WTC11 (cell line): Measurements from ENCODE around the gene CPXM1. TPM values are rescaled to one million over a fixed set of nuclear protein-coding genes. Genes with fewer than 3 reads are reported as not detected.

Source experiments
- ATAC-seq: fragments of 200-7000 bp; cut with Tn5 transposase; 2 replicates; pipeline ENCODE4 v1.10.0; 2021; ENCODE audit warnings: mild to moderate bottlenecking, moderate library complexity
- CTCF ChIA-PET: fragments of 300-600 bp; sonication (Branson Sonifier 250); formaldehyde crosslinking; loops from one replicate; lab custom pipeline; 2021; ENCODE audit warnings: antibody characterized with exemption; lab: Charles Lee
- POLR2A ChIA-PET: fragments of 350-600 bp; sonication (Branson Sonifier 250); formaldehyde crosslinking; loops from one replicate; lab custom pipeline; 2021; ENCODE audit warnings: antibody characterized with exemption; lab: Charles Lee
- DNase-seq: peaks from one replicate; pipeline ENCODE4 v3.0.0; 2021; ENCODE audit warnings: low spot score
- H3K27ac Mint-ChIP-seq: 2 replicates; pipeline ENCODE4 v1.8.0; 2021; ENCODE audit warnings: mixed read lengths
- H3K27me3 Mint-ChIP-seq: 2 replicates; pipeline ENCODE4 v1.8.0; 2021; ENCODE audit warnings: low read depth, mild to moderate bottlenecking, moderate library complexity, mixed read lengths
- H3K36me3 Mint-ChIP-seq: 2 replicates; pipeline ENCODE4 v1.8.0; 2021; ENCODE audit warnings: mixed read lengths
- H3K4me1 Mint-ChIP-seq: 2 replicates; pipeline ENCODE4 v1.8.0; 2022; ENCODE audit warnings: mixed read lengths
- H3K4me3 Mint-ChIP-seq: 2 replicates; pipeline ENCODE4 v1.8.0; 2021; ENCODE audit warnings: mild to moderate bottlenecking, moderate library complexity, mixed read lengths
- H3K9me3 Mint-ChIP-seq: 2 replicates; pipeline ENCODE4 v1.8.0; 2021; ENCODE audit warnings: mixed read lengths
- AFF4 ChIP-seq: sonication (generic); formaldehyde crosslinking; IDR thresholded peaks from 2 replicates; pipeline ENCODE4 v1.8.1; 2023; ENCODE audit warnings: mild to moderate bottlenecking, missing genetic modification reagents, borderline replicate concordance
- ARID4B ChIP-seq: sonication (generic); formaldehyde crosslinking; IDR thresholded peaks from 2 replicates; pipeline ENCODE4 v1.8.0; 2023; ENCODE audit warnings: missing genetic modification reagents, mild to moderate bottlenecking, borderline replicate concordance
- ATF6 ChIP-seq: sonication (generic); formaldehyde crosslinking; IDR thresholded peaks from 2 replicates; pipeline ENCODE4 v1.8.1; 2023; ENCODE audit warnings: mild to moderate bottlenecking, missing genetic modification reagents
- CREM ChIP-seq: sonication (generic); formaldehyde crosslinking; IDR thresholded peaks from 2 replicates; pipeline ENCODE4 v1.8.1; 2022; ENCODE audit warnings: mild to moderate bottlenecking, missing genetic modification reagents, moderate library complexity
- CTCF ChIP-seq: fragments of 200-600 bp; IDR thresholded peaks from 2 replicates; pipeline ENCODE4 v1.8.0; 2022; ENCODE audit warnings: antibody characterized with exemption
- ELF4 ChIP-seq: sonication (generic); formaldehyde crosslinking; IDR thresholded peaks from 2 replicates; pipeline ENCODE4 v1.8.1; 2022; ENCODE audit warnings: low read depth, mild to moderate bottlenecking, moderate library complexity, missing genetic modification reagents
- ERG ChIP-seq: fragments of 250-450 bp; sonication (Bioruptor Pico); IDR thresholded peaks from 2 replicates; pipeline ENCODE4 v1.8.0; 2021; ENCODE audit warnings: mild to moderate bottlenecking
- FOXP1 ChIP-seq: sonication (generic); formaldehyde crosslinking; IDR thresholded peaks from 2 replicates; pipeline ENCODE4 v1.8.0; 2022; ENCODE audit warnings: missing genetic modification reagents, mild to moderate bottlenecking, moderate library complexity, borderline replicate concordance
- GABPB1 ChIP-seq: sonication (generic); formaldehyde crosslinking; IDR thresholded peaks from 2 replicates; pipeline ENCODE4 v1.8.1; 2023; ENCODE audit warnings: mild to moderate bottlenecking, missing genetic modification reagents
- IRF2 ChIP-seq: sonication (generic); formaldehyde crosslinking; IDR thresholded peaks from 2 replicates; pipeline ENCODE4 v1.8.0; 2022; ENCODE audit warnings: low read depth, missing genetic modification reagents, borderline replicate concordance
- MXD4 ChIP-seq: fragments of 250-450 bp; sonication (Bioruptor Pico); IDR thresholded peaks from 2 replicates; pipeline ENCODE4 v1.8.0; 2021; ENCODE audit warnings: mild to moderate bottlenecking, moderate library complexity, borderline replicate concordance
- NFE2L1 ChIP-seq: sonication (generic); formaldehyde crosslinking; IDR thresholded peaks from 2 replicates; pipeline ENCODE4 v1.8.1; 2023; ENCODE audit warnings: missing genetic modification reagents
- NR2C2 ChIP-seq: sonication (generic); formaldehyde crosslinking; IDR thresholded peaks from 2 replicates; pipeline ENCODE4 v1.8.0; 2022; ENCODE audit warnings: mild to moderate bottlenecking, missing genetic modification reagents
- PRRX2 ChIP-seq: fragments of 250-450 bp; sonication (Bioruptor Pico); IDR thresholded peaks from 2 replicates; pipeline ENCODE4 v1.8.0; 2021; ENCODE audit warnings: mild to moderate bottlenecking
- RORB ChIP-seq: fragments of 250-450 bp; sonication (Bioruptor Pico); IDR thresholded peaks from 2 replicates; pipeline ENCODE4 v1.9.0; 2021; ENCODE audit warnings: mild to moderate bottlenecking
- SP1 ChIP-seq: sonication (generic); formaldehyde crosslinking; conservative IDR thresholded peaks from 2 replicates; pipeline ENCODE4 v1.8.1; 2022; ENCODE audit warnings: missing genetic modification reagents
- TEAD1 ChIP-seq: sonication (generic); formaldehyde crosslinking; IDR thresholded peaks from 2 replicates; pipeline ENCODE4 v1.8.0; 2022; ENCODE audit warnings: mild to moderate bottlenecking, missing genetic modification reagents
- ZNF263 ChIP-seq: sonication (generic); formaldehyde crosslinking; IDR thresholded peaks from 2 replicates; pipeline ENCODE4 v1.8.1; 2022; ENCODE audit warnings: low read depth, mild to moderate bottlenecking, moderate library complexity, missing genetic modification reagents
- ZNF423 ChIP-seq: fragments of 250-450 bp; sonication (Bioruptor Pico); IDR thresholded peaks from 2 replicates; pipeline ENCODE4 v2.1.2; 2022; ENCODE audit warnings: mild to moderate bottlenecking, moderate library complexity
- ZNF425 ChIP-seq: fragments of 250-450 bp; sonication (Bioruptor Pico); conservative IDR thresholded peaks from 2 replicates; pipeline ENCODE4 v1.9.0; 2021; ENCODE audit warnings: mild to moderate bottlenecking
- total RNA-seq: library from RNA; stranded (reverse); gene quantifications from 3 replicates; pipeline ENCODE4 v1.2.3, GENCODE V29; 2021

Gene CPXM1
- total RNA-seq, 1 experiment from 2014 or later, result 51.2 TPM

- H3K27ac Mint-ChIP-seq, result no peak overlapping the region
- no peak for DNase-seq
- no peak for ATAC-seq
- H3K36me3 Mint-ChIP-seq, result no peaks in the 10 kb centered on the region
- ChIA-PET CTCF (interaction anchor here (0.6 to 7.3 kb wide), 27 partner anchors 11 to 290 kb away, joined by 3 to 120 read pairs (median 6); partner anchors contain the start of gene CPXM1), POLR2A (interaction anchor here (0.7 to 1.0 kb wide), 2 partner anchors 11 to 52 kb away, joined by 3 read pairs; no protein-coding TSS in a partner anchor)
- H3K4me3 Mint-ChIP-seq, result no peak overlapping the region; the same call in 1 of the 2 replicates
- peaks cover 81% of the 10 kb centered on the region for H3K27me3 Mint-ChIP-seq
- no peaks in the 10 kb centered on the region for H3K9me3 Mint-ChIP-seq
- TF ChIP-seq ZNF425 (CRISPR knock-in tag) (no peak), ZNF423 (CRISPR knock-in tag) (0 out of 2 replicates have a peak, but pooled peaks have one; percentile 4), PRRX2 (no peak), GABPB1 (CRISPR knock-in tag) (no peak), MXD4 (CRISPR knock-in tag) (no peak), NFE2L1 (CRISPR knock-in tag) (0 out of 2 replicates have a peak, but pooled peaks have one; percentile 8), NR2C2 (CRISPR knock-in tag) (no peak), ARID4B (CRISPR knock-in tag) (no peak), RORB (CRISPR knock-in tag) (no peak), SP1 (CRISPR knock-in tag) (0 out of 2 replicates have a peak, but pooled peaks have one; percentile 11), CREM (CRISPR knock-in tag) (no peak), IRF2 (no peak), ERG (CRISPR knock-in tag) (no peak), TEAD1 (no peak), AFF4 (no peak), FOXP1 (CRISPR knock-in tag) (no peak), ELF4 (no peak), CTCF (no peak), ATF6 (CRISPR knock-in tag) (no peak), ZNF263 (CRISPR knock-in tag) (no peak)
- H3K4me1 Mint-ChIP-seq, result peaks cover 37% of the 10 kb centered on the region
These were observed 48.4 kb downstream of the CPXM1 start for GRCh38 chr20:2751878-2752566.
